Fibroblast of peridontal ligament (primary cell): ENCODE results near the gene DPYSL4.

Experiments
- DNase-seq: peaks from one replicate; pipeline ENCODE4 v3.0.0-alpha.2; 2010; ENCODE audit errors: extremely low read depth

The DPYSL4 gene

GRCh38 chr10:132178672-132179545, 7.8 kb upstream of the DPYSL4 start:
- DNase-seq, result no peak

DNA sequence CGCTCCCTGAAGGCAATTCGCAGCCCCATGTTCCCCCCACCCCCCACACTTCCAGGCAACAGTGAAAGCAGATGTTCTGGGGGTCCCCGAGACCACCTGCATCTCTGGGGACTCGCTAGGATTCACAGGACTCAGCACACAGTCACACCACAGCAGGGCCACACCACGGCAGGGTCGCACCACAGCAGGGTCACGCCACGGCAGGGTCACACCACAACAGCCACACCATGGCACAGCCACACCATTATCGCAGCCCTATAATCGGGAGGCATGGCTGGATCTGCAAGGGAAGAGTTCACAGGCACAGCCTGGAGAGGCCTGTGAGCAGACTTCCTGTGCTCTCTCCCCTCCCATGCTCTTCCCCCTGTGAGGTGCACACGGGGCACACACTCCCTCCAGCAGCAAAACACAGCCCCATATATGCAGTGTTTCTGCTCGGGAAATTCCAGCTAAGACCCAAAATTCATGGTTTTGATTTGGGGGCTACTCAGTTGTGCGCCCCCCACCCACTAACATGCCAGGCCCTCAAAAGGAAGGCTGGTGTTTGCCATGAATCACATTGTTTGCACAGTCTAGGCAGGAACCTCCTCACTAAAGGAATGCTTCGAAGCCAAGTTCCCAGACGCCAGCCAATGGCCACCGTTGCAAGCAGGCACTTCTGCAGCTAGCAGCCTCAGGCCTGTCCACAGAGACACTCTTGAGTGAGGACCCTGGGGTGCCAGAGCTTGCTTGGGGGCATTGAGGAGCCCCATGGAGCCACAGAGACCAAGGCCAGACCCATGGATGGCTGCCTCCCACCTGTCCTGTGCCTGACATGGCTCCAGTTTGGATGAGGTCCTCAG, 7.0 kb upstream of the DPYSL4 start:
- DNase-seq, result no peak

GRCh38 chr10:132180736-132181135, 6.0 kb upstream of the DPYSL4 start:
- no peak for DNase-seq

GRCh38 chr10:132181691-132182425, 4.9 kb upstream of the DPYSL4 start:
- DNase-seq, result no peak

DNA sequence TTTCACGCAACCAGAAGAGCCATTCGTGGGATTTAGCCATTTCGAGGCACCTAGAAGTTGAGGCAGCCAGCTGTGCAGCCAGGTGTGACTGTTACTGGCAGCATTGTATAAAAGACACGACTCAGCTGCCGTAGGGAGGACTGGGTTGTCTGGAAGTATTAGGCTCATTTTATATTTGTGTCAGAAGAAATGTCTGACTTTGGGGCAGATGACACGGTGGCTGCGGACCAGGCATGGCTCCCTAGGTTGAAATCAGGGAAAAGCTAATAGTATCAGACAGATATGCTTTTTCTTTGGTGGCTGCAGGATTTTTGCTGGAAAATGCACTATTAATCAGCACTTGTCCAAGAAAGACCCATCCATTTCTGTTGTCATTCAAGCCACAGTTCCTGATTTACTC, 4.2 kb upstream of the DPYSL4 start:
- DNase-seq, result no peak

DNA sequence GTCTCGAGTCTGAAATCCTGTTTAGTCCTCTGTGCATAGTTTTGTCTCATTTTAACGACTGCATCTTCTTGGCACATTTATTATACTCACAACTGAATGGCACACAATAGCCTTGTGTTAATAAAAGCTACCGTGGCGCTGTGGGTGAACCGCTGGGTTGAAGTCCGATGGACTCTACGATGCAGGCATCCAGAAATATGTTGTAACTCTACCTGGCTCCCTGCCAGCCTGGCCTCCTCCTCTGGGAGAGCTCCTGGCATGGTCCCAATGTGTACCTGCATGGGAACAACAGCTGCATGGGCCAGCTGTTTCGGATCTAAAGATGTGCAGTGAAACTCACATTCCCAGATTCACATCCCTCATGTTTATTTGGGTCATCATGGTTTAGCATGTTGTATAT, 3.7 kb upstream of the DPYSL4 start:
- DNase-seq, result no peak

- DNase-seq, result no peak
These were observed 1.7 kb upstream of the DPYSL4 start for GRCh38 chr10:132184816-132185593.

- DNase-seq, result no peak
These were observed 904 bp upstream of the DPYSL4 start for GRCh38 chr10:132185601-132186487.

- DNase-seq, result no peak
These were observed 836 bp downstream of the DPYSL4 start for GRCh38 chr10:132187430-132188138.

DNA sequence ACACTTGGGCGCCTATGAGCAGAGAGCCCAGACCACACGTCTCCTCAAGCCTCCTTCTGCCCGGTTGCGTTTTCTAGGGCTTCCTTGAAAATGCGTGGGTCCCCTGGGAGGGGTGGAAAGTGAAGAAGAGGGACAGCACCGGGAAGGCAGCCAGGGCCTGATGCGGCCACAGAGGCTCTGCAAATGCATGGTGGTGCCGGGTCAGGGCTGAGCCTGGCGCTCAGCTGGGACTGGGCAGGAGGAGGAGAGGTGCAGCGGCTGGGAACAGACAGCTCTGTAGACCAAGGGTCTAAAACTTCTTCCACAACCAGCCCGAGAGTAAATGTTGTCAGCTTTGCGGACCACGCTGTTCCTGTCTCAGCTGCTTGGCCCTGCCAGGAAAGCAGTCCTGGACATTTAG, 1.6 kb downstream of the DPYSL4 start:
- no peak for DNase-seq

DNA sequence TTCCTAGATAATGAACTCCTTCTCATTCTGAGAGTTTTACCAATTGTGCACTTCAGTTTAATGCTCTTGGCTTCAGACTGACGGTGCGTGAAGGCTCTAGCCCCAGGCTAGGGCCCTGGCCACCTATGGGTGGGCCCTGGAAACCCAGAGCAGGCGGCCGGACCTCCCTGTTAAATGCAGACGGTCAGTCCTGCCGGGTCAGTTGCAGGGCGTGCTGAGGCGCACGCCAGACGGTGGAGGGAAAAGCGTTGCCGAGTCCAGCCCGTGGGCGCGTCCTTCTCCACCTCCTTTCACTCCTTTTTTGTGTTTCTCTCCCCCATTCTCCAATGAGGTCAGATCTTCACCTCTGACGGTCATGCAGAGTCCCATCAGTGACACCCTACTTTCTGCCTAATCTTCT, 2.3 kb downstream of the DPYSL4 start:
- no peak for DNase-seq

GRCh38 chr10:132189810-132190422, 3.2 kb downstream of the DPYSL4 start:
- DNase-seq, result no peak

GRCh38 chr10:132192076-132192975, 5.6 kb downstream of the DPYSL4 start:
- no peak for DNase-seq

DNA sequence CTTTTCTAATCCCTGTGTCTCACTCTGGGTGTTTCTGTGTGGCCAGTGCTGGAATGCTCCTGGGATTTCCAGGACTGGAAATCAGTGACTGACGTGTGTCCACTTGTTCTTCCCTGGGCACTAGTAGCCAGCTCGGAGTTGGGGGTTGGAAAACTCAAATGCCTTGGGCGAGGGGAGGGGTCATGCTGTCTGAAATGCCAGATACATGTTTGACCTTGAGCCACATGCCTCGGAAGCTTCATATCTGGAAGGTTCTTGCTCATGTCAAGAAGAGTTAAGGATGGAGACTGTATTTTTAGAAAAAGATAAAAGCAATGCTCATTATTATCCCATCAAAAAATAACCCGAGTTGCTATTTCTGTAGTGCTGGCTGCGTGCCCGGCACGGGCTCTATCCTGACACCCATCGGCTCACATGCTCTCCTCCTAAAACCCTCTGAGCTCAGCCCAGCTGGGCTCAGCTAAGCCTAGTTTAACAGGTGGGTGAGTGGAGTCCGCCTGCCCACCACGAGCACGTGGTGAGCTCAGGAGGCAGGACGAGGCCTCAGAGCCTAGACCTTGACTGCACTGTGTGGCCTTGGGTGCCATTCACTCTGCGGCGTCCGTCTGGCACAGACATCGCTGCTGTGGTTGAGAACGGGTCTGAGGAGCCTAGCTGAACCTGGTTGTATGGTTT, 6.4 kb downstream of the DPYSL4 start:
- no peak for DNase-seq

DNA sequence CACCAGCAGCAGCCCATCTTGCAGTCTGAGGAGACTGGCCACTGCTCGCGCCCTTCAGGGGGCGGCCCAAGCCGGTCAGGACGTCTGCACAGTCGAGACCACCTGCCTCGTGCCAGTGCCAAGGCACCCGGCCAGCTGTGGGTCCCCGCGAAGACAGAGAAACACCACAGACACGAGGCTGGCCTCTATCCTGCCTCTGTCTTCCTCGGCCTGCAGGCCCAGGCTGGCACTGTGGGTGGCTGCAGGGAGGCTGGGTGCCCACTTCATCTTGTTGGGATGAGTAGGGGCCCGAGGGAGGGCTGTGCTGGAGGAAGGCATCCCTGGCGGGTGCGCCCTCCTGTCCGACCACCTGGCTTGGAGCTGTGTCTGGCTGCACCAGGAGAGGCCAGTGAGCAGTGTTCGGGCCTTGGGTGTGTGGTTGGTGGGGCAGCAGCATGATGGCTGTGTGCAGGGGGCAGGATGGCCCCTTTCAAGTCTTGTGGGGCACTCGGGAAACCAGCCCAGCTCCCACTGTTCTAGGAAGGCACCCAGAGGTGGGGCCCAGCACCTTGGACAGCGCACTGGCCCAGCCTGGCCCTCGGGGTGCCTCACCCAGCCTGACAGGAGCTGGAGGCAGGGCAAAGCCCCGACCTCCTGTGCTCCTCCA, 7.3 kb downstream of the DPYSL4 start:
- DNase-seq, result no peak

DNA sequence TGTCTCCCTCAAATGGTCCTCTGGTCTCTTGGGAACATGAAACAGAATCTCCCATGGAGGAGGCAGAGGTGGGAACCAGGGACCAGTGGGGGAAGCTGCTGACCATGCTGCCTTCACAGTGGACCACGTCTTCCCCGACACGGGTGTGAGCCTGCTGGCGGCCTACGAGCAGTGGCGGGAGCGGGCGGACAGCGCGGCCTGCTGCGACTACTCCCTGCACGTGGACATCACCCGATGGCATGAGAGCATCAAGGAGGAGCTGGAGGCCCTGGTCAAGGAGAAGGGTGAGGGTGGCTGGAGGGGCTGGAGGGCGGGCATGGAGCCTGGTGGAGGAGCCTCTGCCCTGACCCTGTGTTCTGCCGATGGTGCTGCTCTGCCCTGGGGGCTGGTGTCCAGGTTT, 8.0 kb downstream of the DPYSL4 start:
- no peak for DNase-seq

DNA sequence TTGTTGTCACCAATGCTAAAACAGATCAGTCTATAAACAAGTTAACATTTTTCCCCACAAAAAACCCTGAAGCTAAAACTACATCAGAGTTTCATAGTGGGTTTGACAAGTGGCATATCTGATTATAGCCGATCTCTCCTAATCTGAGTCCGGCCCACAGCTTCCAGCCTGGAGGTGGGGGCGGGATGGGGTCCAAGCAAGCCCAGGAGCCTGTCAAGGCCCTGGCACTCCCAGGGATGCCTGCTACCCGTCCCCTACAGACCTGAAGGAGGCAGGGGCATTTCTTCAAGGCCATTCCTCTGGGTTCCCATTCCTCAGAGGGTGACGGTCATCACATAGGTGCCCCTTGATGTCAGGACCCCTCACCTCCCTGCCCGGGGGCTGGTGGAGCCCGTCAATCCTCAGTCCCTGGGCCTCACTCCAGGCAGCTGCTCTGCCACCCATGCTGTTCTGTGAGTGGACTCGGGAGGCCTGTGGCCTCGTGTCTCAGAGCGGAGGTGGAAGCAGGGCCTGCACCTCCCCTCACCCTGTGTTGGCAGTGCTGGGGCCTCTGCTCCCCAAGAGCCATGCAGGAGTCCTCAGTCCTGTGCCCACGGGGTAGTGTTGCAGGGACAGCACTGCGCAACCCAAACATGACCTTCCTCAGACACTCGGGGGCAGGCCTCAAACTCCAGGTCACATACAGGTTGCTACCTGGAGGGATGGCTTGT, 8.8 kb downstream of the DPYSL4 start:
- DNase-seq, result no peak
